Ishikawa (cell line): ENCODE results near the gene FEZF2.

ENCODE experiments used
- CEBPB ChIP-seq: IDR thresholded peaks from 2 replicates; pipeline ENCODE4 v1.6.1; 2012
- EP300 ChIP-seq: IDR thresholded peaks from 2 replicates; pipeline ENCODE4 v1.6.1; 2012; ENCODE audit warnings: borderline replicate concordance
- TF ChIP-seq, protein P1 (sequence below): IDR thresholded peaks from 2 replicates; pipeline ENCODE4 v1.6.1; 2012

- TF ChIP-seq EP300 (no peak), CEBPB (no peak)
- TF ChIP-seq, protein P1, sequence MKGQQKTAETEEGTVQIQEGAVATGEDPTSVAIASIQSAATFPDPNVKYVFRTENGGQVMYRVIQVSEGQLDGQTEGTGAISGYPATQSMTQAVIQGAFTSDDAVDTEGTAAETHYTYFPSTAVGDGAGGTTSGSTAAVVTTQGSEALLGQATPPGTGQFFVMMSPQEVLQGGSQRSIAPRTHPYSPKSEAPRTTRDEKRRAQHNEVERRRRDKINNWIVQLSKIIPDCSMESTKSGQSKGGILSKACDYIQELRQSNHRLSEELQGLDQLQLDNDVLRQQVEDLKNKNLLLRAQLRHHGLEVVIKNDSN: no peak
These were observed 12.1 kb downstream of the FEZF2 start for GRCh38 chr3:62361261-62361660.
